MCF 10A (cell line): ENCODE data around the gene MRPL40. TPM values are rescaled to one million over a fixed set of nuclear protein-coding genes. Genes with fewer than 3 reads are reported as not detected.

Source experiments
- BruUV-seq: library from RNA; stranded (reverse); fragments of 400-500 nt; replicated peaks from 2 replicates; lab custom pipeline; 2021; lab: Mats Ljungman, UMichigan
- CTCF ChIA-PET: fragments of 300-600 bp; sonication (Branson Sonifier 250); formaldehyde crosslinking; extraction: SDS; loops from one replicate; lab custom pipeline; 2021; ENCODE audit warnings: antibody characterized with exemption, inconsistent platforms; lab: Yijun Ruan, JAX
- POLR2A ChIA-PET: fragments of 300-600, 350-650 bp; sonication (Branson Sonifier 250); formaldehyde crosslinking; extraction: SDS; loops from one replicate; lab custom pipeline; 2020; ENCODE audit warnings: antibody characterized with exemption, inconsistent platforms; lab: Yijun Ruan, JAX
- DNase-seq: peaks from one replicate; pipeline ENCODE4 v3.0.0-alpha.2; 2018; ENCODE audit not compliant: unreplicated experiment
- H3K27ac Mint-ChIP-seq: one replicate; pipeline ENCODE4 v1.8.0; 2022; ENCODE audit warnings: mild to moderate bottlenecking, low read depth, mixed read lengths; ENCODE audit not compliant: unreplicated experiment
- H3K27me3 Mint-ChIP-seq: one replicate; pipeline ENCODE4 v1.8.0; 2022; ENCODE audit warnings: mixed read lengths; ENCODE audit not compliant: insufficient read depth, unreplicated experiment
- H3K36me3 Mint-ChIP-seq: one replicate; pipeline ENCODE4 v1.8.0; 2022; ENCODE audit warnings: mild to moderate bottlenecking, moderate library complexity, mixed read lengths; ENCODE audit not compliant: insufficient read depth, unreplicated experiment
- H3K4me1 Mint-ChIP-seq: one replicate; pipeline ENCODE4 v1.8.0; 2022; ENCODE audit warnings: mixed read lengths; ENCODE audit not compliant: insufficient read depth, unreplicated experiment
- H3K4me3 Mint-ChIP-seq: one replicate; pipeline ENCODE4 v1.8.0; 2022; ENCODE audit warnings: mild to moderate bottlenecking, moderate library complexity, mixed read lengths; ENCODE audit not compliant: unreplicated experiment
- H3K9me3 Mint-ChIP-seq: one replicate; pipeline ENCODE4 v1.8.0; 2022; ENCODE audit warnings: mixed read lengths; ENCODE audit not compliant: unreplicated experiment
- intact Hi-C: fragments of 100-400 bp; cut with micrococcal nuclease; formaldehyde crosslinking; loops from 2 replicates; pipeline ENCODE4 v1.14.1; 2022
- total RNA-seq: library from RNA; stranded (reverse); gene quantifications from 2 replicates; pipeline ENCODE4 v1.2.3, GENCODE V29; 2022
- TF ChIP-seq, protein P1 (sequence below): fragments of 200-600 bp; IDR thresholded peaks from one replicate; pipeline ENCODE4 v1.8.0; 2022; ENCODE audit warnings: antibody characterized with exemption, mild to moderate bottlenecking; ENCODE audit not compliant: unreplicated experiment

Gene MRPL40
- total RNA-seq, 1 experiment from 2014 or later, result 51.9 TPM

DNA sequence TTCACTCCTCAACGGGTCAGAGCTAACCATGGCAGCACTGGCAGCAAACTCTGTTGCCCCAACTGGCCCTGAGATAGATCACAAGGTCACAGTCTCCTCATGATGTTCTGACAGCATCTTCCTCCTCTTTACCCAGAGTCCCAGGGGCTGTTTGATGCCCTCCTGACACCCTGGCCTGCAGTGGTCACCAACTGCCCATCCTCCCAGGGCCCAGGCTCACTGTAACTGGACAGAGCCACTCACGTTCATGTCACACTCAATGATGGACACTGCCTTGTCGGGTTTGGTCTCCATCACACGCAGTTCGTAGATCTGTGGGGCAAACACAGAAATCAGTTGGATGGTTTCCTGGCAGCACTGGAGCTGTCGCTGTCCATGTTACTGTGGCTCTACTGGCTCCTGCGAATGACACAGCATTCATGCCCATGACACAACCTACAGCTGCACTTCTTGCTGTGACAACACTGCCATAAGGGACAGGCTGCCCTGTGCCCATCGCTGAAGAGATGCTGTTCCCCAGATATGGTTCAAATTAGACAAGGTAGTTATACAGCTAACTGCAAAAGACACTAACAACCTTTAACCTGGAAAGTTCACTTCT lies 25.6 kb downstream of the MRPL40 start:
- no peaks in the 10 kb centered on the region for H3K9me3 Mint-ChIP-seq
- no peak for DNase-seq
- H3K4me3 Mint-ChIP-seq, result no peak overlapping the region
- POLR2A ChIA-PET, result interaction anchor here (1.9 kb wide), 1 partner anchor 22 kb away, joined by 5 read pairs; the partner anchor contains the start of genes CDC45 and UFD1
- CTCF ChIA-PET, result interaction anchor here (0.6 to 0.9 kb wide), 2 partner anchors 95 to 172 kb away, joined by 3 read pairs; no protein-coding TSS in a partner anchor
- H3K27me3 Mint-ChIP-seq, result no peaks in the 10 kb centered on the region
- H3K4me1 Mint-ChIP-seq, result peaks cover 9% of the 10 kb centered on the region
- peaks cover 64% of the 10 kb centered on the region for H3K36me3 Mint-ChIP-seq
- H3K27ac Mint-ChIP-seq, result no peak overlapping the region
- no TSS peak for BruUV-seq
- intact Hi-C loops, result no loop called here
- TF ChIP-seq, protein P1, sequence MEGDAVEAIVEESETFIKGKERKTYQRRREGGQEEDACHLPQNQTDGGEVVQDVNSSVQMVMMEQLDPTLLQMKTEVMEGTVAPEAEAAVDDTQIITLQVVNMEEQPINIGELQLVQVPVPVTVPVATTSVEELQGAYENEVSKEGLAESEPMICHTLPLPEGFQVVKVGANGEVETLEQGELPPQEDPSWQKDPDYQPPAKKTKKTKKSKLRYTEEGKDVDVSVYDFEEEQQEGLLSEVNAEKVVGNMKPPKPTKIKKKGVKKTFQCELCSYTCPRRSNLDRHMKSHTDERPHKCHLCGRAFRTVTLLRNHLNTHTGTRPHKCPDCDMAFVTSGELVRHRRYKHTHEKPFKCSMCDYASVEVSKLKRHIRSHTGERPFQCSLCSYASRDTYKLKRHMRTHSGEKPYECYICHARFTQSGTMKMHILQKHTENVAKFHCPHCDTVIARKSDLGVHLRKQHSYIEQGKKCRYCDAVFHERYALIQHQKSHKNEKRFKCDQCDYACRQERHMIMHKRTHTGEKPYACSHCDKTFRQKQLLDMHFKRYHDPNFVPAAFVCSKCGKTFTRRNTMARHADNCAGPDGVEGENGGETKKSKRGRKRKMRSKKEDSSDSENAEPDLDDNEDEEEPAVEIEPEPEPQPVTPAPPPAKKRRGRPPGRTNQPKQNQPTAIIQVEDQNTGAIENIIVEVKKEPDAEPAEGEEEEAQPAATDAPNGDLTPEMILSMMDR, result no peak

DNA sequence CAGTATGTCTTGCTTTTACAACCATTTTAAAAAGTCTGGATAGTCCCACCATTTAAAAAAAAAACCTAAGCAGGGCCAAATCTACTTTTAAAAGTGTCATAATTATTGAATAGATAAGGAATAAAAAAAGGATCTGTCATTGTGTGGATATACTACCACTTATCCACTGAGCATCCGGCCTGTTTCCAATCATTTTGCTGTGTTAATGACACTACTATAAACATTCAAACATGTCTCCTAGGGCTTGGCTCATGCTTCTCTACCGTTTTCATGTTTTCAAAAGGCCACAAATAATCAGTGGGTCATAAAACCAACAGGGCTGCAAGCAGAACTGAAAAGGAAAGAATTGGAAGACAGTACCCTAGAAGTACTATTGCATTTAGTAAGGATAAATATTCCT lies 27.7 kb downstream of the MRPL40 start:
- Mint-ChIP-seq H3K4me1 (peaks cover 9% of the 10 kb centered on the region), H3K4me3 (no peak overlapping the region), H3K36me3 (peaks cover 67% of the 10 kb centered on the region), H3K27me3 (no peaks in the 10 kb centered on the region), H3K9me3 (no peaks in the 10 kb centered on the region), H3K27ac (no peak overlapping the region)
- CTCF ChIA-PET, result no interaction called here
- TF ChIP-seq, protein P1, result no peak
- BruUV-seq, result no TSS peak
- POLR2A ChIA-PET, result no interaction called here
- DNase-seq, result no peak
- intact Hi-C loops, result no loop called here

DNA sequence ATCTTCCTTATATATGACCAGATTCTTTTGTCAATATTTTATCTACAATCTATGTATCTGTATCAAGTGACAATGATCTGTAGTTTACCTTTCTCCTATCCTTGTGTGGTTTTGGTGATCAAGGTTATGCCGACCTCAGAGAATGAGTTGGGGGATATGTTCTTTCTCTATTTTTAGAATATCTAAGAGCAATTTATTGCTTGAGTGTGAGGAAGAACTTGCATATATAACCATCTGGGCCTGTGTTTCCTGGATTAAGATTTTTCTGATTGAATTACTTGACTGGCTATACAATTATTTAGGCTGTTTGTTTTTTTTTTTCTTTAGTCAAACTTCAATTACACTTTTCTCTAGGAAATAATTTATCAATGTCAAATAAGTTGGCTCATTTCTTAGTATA lies 29.2 kb downstream of the MRPL40 start:
- H3K9me3 Mint-ChIP-seq, result no peaks in the 10 kb centered on the region
- POLR2A ChIA-PET, result no interaction called here
- CTCF ChIA-PET, result interaction anchor here (2.2 kb wide), 1 partner anchor 16 kb away, joined by 11 read pairs; no protein-coding TSS in a partner anchor
- TF ChIP-seq, protein P1, result no peak
- intact Hi-C loops, result no loop called here
- H3K36me3 Mint-ChIP-seq, result peaks cover 66% of the 10 kb centered on the region
- peaks cover under 1% of the 10 kb centered on the region for H3K4me1 Mint-ChIP-seq
- BruUV-seq, result no TSS peak
- DNase-seq, result no peak
- H3K4me3 Mint-ChIP-seq, result no peak overlapping the region
- H3K27ac Mint-ChIP-seq, result no peak overlapping the region
- H3K27me3 Mint-ChIP-seq, result no peaks in the 10 kb centered on the region

DNA sequence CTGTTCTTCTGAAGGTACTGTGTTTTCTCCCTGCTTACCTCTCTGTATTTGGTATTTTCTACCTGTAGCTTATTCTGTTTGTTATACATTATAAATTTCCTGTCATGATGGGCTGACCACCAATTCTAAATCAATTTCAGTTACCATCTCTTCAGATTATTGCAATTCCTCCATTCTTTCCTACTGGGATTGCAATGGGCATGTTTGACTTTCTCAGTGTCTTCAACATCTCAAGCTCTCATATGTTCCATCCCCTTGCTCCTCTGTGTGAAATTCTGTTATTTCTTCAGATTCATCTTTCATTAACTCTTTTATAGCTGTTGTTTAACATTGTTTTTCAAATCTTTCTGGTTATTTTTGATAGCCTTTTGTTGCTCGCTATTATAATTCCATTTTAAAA lies 30.7 kb downstream of the MRPL40 start:
- no peak for DNase-seq
- Mint-ChIP-seq H3K27ac (no peak overlapping the region), H3K36me3 (peaks cover 67% of the 10 kb centered on the region), H3K4me1 (no peaks in the 10 kb centered on the region), H3K4me3 (no peak overlapping the region), H3K9me3 (no peaks in the 10 kb centered on the region), H3K27me3 (no peaks in the 10 kb centered on the region)
- intact Hi-C loops, result no loop called here
- no TSS peak for BruUV-seq
- POLR2A ChIA-PET, result interaction anchor here (0.6 to 0.9 kb wide), 2 partner anchors 31 to 171 kb away, joined by 3 to 4 read pairs; partner anchors contain the start of gene HIRA
- TF ChIP-seq, protein P1, result no peak
- CTCF ChIA-PET, result interaction anchor here (0.6 to 2.2 kb wide), 2 partner anchors 15 to 165 kb away, joined by 3 to 11 read pairs; no protein-coding TSS in a partner anchor
